HepG2 (cell line): ENCODE data around the gene NAIF1. TPM values are rescaled to one million over a fixed set of nuclear protein-coding genes. Genes with fewer than 3 reads are reported as not detected.

ENCODE experiments used
- ARID4A ChIP-seq: sonication (generic); formaldehyde crosslinking; IDR thresholded peaks from 2 replicates; pipeline ENCODE4 v1.5.0; 2020; ENCODE audit warnings: mild to moderate bottlenecking, missing genetic modification reagents, borderline replicate concordance
- NR1H2 ChIP-seq: sonication (generic); formaldehyde crosslinking; IDR thresholded peaks from 2 replicates; pipeline ENCODE4 v1.8.1; 2022; ENCODE audit warnings: low read depth, missing genetic modification reagents, borderline replicate concordance
- SOX13 ChIP-seq, 3 experiments: fragments of 450-650 bp in 1 of 3; sonication (generic) in 1 of 3; formaldehyde crosslinking in 1 of 3; IDR thresholded peaks in 2 of 3; conservative IDR thresholded peaks in 1 of 3; 2 replicates each; pipeline versions ENCODE4 v1.5.0 to v1.6.1; 2016 to 2020; ENCODE audit warnings: antibody characterized with exemption in 1 of 3, mild to moderate bottlenecking in 1 of 3, missing compliant biosample characterization in 1 of 3, missing genetic modification reagents in 1 of 3, moderate library complexity in 1 of 3
- SOX6 ChIP-seq, 2 experiments: fragments of 450-650 bp in 1 of 2; sonication (generic) in 1 of 2; formaldehyde crosslinking in 1 of 2; IDR thresholded peaks; 2 replicates each; pipeline versions ENCODE4 v1.4.0 to v1.6.1; 2017 to 2020; ENCODE audit warnings: antibody characterized with exemption in 1 of 2, mild to moderate bottlenecking in 1 of 2, missing genetic modification reagents in 1 of 2
- ZNF615 ChIP-seq: sonication (generic); formaldehyde crosslinking; IDR thresholded peaks from 2 replicates; pipeline ENCODE4 v1.5.0; 2020; ENCODE audit warnings: mild to moderate bottlenecking, missing genetic modification reagents, borderline replicate concordance
- ZNF83 ChIP-seq: sonication (generic); formaldehyde crosslinking; IDR thresholded peaks from 2 replicates; pipeline ENCODE4 v1.4.0; 2020; ENCODE audit warnings: missing genetic modification reagents, mild to moderate bottlenecking, borderline replicate concordance
- polyA plus RNA-seq, 8 experiments: library from polyadenylated mRNA; depleted of rRNA in 3 of 8; stranded (reverse) in 7 of 8; unstranded in 1 of 8; fragments of >200 nt; fragmentation: Illumina TruSeq in 4 of 8; extraction: Trizol in 4 of 8; gene quantifications; 2 replicates each; pipeline versions ENCODE4 v1.2.1 to v1.2.3, GENCODE V29; 2011 to 2016; ENCODE audit warnings: low read depth in 4 of 8, missing spikeins in 1 of 8, mixed read lengths in 1 of 8; ENCODE audit not compliant: insufficient read depth in 1 of 8
- total RNA-seq, 5 experiments: library from RNA; depleted of rRNA; stranded (reverse); fragments of >200 nt; fragmentation: Illumina TruSeq; extraction: Trizol; gene quantifications; 2 replicates each; pipeline ENCODE4 v1.2.3, GENCODE V29; 2016; ENCODE audit warnings: low read depth in 1 of 5
- TF ChIP-seq, protein P1 (sequence below): sonication (generic); formaldehyde crosslinking; IDR thresholded peaks from 2 replicates; pipeline ENCODE4 v1.5.0; 2020; ENCODE audit warnings: mild to moderate bottlenecking, missing genetic modification reagents
- TF ChIP-seq, protein P2 (sequence below): sonication (generic); formaldehyde crosslinking; IDR thresholded peaks from 2 replicates; pipeline ENCODE4 v1.4.0; 2020; ENCODE audit warnings: missing genetic modification reagents
- TF ChIP-seq, protein P3 (sequence below), 2 experiments: sonication (generic) in 1 of 2; formaldehyde crosslinking in 1 of 2; IDR thresholded peaks; 2 replicates each; pipeline versions ENCODE4 v1.4.0 to v1.6.1; 2018 to 2020; ENCODE audit warnings: missing genetic modification reagents in 2 of 2, borderline replicate concordance in 1 of 2, low read depth in 1 of 2, mild to moderate bottlenecking in 1 of 2, missing biosample characterization in 1 of 2

The NAIF1 gene
- total and polyA plus RNA-seq, 2 of the 13 experiments (the other 11 are each of a cell fraction or from before 2014, with no cell fraction given), result 6.0 to 6.9 TPM

DNA sequence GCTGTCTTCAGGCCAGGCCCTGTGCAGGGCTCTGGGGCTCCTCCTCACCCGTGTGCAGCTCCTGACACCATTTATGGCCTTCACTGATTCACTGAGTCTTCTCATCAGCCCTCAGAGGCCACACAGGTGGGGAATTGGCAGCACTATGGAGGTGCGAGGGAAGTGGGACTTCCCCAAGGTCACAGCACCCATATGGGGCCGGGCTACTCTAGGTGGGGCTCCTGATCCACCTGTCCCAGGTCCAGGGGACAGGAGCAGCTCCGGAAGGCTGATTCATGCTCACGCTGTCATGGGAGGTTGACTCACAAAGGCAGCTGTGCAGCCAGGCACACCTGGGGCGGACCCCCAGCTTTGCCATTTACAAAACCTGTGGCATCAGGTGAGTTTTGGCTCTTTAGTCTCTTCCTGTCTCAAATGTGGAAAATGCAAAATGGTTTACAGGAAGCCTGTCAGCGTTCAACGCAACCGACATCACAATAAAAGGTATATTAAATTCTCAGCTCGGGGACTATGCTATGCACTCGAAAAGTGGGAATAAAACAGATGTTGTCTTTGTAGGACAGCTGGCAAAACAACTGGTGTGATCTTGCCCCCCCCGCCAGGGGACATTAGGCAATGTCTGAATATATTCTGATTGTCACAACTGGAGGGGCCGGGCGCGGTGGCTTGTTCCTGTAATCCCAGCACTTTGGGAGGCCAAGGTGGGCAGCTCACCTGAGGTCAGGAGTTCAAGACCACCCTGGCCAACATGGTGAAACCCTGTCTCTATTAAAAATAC lies 15.0 kb downstream of the NAIF1 start (continued):
- TF ChIP-seq, protein P1, sequence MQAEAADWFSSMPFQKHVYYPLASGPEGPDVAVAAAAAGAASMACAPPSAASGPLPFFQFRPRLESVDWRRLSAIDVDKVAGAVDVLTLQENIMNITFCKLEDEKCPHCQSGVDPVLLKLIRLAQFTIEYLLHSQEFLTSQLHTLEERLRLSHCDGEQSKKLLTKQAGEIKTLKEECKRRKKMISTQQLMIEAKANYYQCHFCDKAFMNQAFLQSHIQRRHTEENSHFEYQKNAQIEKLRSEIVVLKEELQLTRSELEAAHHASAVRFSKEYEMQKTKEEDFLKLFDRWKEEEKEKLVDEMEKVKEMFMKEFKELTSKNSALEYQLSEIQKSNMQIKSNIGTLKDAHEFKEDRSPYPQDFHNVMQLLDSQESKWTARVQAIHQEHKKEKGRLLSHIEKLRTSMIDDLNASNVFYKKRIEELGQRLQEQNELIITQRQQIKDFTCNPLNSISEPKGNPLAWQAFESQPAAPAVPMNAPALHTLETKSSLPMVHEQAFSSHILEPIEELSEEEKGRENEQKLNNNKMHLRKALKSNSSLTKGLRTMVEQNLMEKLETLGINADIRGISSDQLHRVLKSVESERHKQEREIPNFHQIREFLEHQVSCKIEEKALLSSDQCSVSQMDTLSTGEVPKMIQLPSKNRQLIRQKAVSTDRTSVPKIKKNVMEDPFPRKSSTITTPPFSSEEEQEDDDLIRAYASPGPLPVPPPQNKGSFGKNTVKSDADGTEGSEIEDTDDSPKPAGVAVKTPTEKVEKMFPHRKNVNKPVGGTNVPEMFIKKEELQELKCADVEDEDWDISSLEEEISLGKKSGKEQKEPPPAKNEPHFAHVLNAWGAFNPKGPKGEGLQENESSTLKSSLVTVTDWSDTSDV (CRISPR knock-in tag), result no peak
- no peak for TF ChIP-seq NR1H2 (CRISPR knock-in tag)
- TF ChIP-seq ZNF615 (CRISPR knock-in tag), result no peak
- TF ChIP-seq SOX6 (IDR thresholded peaks at IDR 0.05), result no peak
- peak; percentile 7 for TF ChIP-seq SOX6 (CRISPR knock-in tag; IDR thresholded peaks at IDR 0.05)
- TF ChIP-seq, protein P2, sequence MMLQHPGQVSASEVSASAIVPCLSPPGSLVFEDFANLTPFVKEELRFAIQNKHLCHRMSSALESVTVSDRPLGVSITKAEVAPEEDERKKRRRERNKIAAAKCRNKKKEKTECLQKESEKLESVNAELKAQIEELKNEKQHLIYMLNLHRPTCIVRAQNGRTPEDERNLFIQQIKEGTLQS (CRISPR knock-in tag), result peak; percentile 11; the same call in 1 of the 2 replicates
- TF ChIP-seq ZNF83 (CRISPR knock-in tag), result peak; percentile 69; the same call in 1 of the 2 replicates
- TF ChIP-seq, protein P3, sequence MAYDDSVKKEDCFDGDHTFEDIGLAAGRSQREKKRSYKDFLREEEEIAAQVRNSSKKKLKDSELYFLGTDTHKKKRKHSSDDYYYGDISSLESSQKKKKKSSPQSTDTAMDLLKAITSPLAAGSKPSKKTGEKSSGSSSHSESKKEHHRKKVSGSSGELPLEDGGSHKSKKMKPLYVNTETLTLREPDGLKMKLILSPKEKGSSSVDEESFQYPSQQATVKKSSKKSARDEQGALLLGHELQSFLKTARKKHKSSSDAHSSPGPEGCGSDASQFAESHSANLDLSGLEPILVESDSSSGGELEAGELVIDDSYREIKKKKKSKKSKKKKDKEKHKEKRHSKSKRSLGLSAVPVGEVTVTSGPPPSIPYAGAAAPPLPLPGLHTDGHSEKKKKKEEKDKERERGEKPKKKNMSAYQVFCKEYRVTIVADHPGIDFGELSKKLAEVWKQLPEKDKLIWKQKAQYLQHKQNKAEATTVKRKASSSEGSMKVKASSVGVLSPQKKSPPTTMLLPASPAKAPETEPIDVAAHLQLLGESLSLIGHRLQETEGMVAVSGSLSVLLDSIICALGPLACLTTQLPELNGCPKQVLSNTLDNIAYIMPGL (CRISPR knock-in tag; IDR thresholded peaks at IDR 0.05; ENCODE audit: borderline replicate concordance in 1 of 2, low read depth in 1 of 2), result peak in 1 of 2 experiments; percentile 38; a peak in 1 of 4 replicates
- TF ChIP-seq ARID4A (CRISPR knock-in tag), result 0 out of 2 replicates have a peak, but pooled peaks have one; percentile 14
- 0 out of 2 replicates have a peak, but pooled peaks have one; percentile 16 for TF ChIP-seq SOX13 (IDR thresholded peaks at IDR 0.05)
- TF ChIP-seq SOX13 (CRISPR knock-in tag; conservative IDR thresholded peaks at IDR 0.05 in 1 of 2, IDR thresholded peaks at IDR 0.05 in 1 of 2), result no peak
